Upper lobe of left lung (tissue), 6 donors: ENCODE measurements around the gene NOS1AP. TPM values are rescaled to one million over a fixed set of nuclear protein-coding genes. Genes with fewer than 3 reads are reported as not detected.

Experiments
- ATAC-seq, 2 donors: fragments of 200-7000 bp; cut with Tn5 transposase; one replicate each; pipeline ENCODE4 v1.9.1; 2022; ENCODE audit warnings: mild to moderate bottlenecking in 2 of 2, moderate library complexity in 2 of 2; ENCODE audit not compliant: low FRiP score in 2 of 2
- DNase-seq, 2 donors: peaks; one replicate each; pipeline ENCODE4 v3.0.0-alpha.2; 2019 to 2020
- H3K27ac ChIP-seq, 4 donors: fragments of 200-600 bp; sonication (generic); one replicate each; pipeline ENCODE4 v1.5.1; 2016 to 2019
- H3K27me3 ChIP-seq, 4 donors: fragments of 200-600 bp; sonication (generic); one replicate each; pipeline ENCODE4 v1.5.1; 2017 to 2019
- H3K36me3 ChIP-seq, 4 donors: fragments of 200-600 bp; sonication (generic); one replicate each; pipeline ENCODE4 v1.5.1; 2016 to 2019
- H3K4me1 ChIP-seq, 4 donors: fragments of 200-600 bp; sonication (generic); one replicate each; pipeline ENCODE4 v1.5.1; 2018 to 2019
- H3K4me3 ChIP-seq, 4 donors: fragments of 200-600 bp; sonication (generic); one replicate each; pipeline ENCODE4 v1.5.1; 2017 to 2019; ENCODE audit warnings: mild to moderate bottlenecking in 2 of 4, moderate library complexity in 1 of 4
- H3K9me3 ChIP-seq, 4 donors: fragments of 200-600 bp; sonication (generic); one replicate each; pipeline ENCODE4 v1.5.1; 2018 to 2019
- EP300 ChIP-seq, 4 donors: sonication (generic); formaldehyde crosslinking; IDR thresholded peaks; one replicate each; pipeline ENCODE4 v1.5.1; 2017; ENCODE audit warnings: antibody characterized with exemption in 4 of 4, control low read depth in 2 of 4
- POLR2A ChIP-seq, 4 donors: fragments of 450-650 bp; IDR thresholded peaks; one replicate each; pipeline ENCODE4 v1.5.1; 2016 to 2017; ENCODE audit warnings: antibody characterized with exemption in 4 of 4, mild to moderate bottlenecking in 2 of 4
- POLR2AphosphoS5 ChIP-seq, 2 donors: sonication (generic); formaldehyde crosslinking; IDR thresholded peaks; one replicate each; pipeline ENCODE4 v1.5.1; 2017; ENCODE audit warnings: antibody characterized with exemption in 2 of 2
- WGBS, 2 donors: methylation state at CpG; one replicate each; pipeline ENCODE4 v1.1.5; 2017 to 2018; 5-methylcytosine and 5-hydroxymethylcytosine counted together
- total RNA-seq, 6 donors: library from RNA; depleted of rRNA in 4 of 6; stranded (reverse); fragments of >200 nt in 4 of 6; gene quantifications; one replicate each; pipeline versions ENCODE4 v1.1.0 to v1.2.1, GENCODE V29; 2016 to 2021
- TF ChIP-seq, protein P1 (sequence below), 6 experiments: fragments of 450-650 bp in 4 of 6; fragments of 200-600 bp in 2 of 6; sonication (generic) in 2 of 6; IDR thresholded peaks; one replicate each; pipeline ENCODE4 v1.5.1; 2016 to 2019; ENCODE audit warnings: antibody characterized with exemption in 6 of 6
- donor health status: DM: no; HTN: no; CAD: no; lungs with moderate emphysema.
- donor health status: DM: no; HTN: yes; CAD: no; lungs with severe emphysema.

NOS1AP gene
- total RNA-seq, 6 donors from 2014 or later: 5.3 to 16.4 (median 6.5) TPM

DNA sequence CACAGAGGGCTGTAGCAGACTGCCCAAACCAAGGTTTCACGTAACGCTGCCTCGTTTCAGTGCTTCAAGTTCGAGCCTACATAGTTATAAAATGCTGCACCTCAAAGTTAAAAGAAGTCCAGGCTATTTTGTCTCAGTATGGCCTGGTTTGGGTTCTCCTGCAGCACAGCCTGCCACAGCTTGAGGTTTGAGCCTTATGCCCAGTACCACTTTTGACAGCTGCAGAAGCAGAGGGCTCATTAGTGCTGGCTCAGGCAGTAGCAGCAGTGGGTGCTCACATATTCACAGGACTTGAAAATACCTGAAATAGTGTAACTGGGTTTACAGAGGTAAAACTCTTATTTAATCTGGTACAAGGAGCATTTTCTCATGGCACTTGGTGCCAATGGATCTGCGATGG lies 291.9 kb downstream of the NOS1AP start:
- WGBS, 2 donors: 89 to 91% methylated on average over 5 of the region's 5 CpGs
- Histone ChIP-seq H3K27me3 (no peaks in the 10 kb centered on the region), H3K36me3 (no peaks in the 10 kb centered on the region), H3K9me3 (no peaks in the 10 kb centered on the region), H3K4me3 (no peak overlapping the region), H3K27ac (no peak overlapping the region), H3K4me1 (peaks cover 0 to 2% (median 0%) of the 10 kb centered on the region in 4 donors)
- ATAC-seq: no peak
- TF ChIP-seq POLR2A (IDR thresholded peaks at IDR 0.05) (no peak), POLR2AphosphoS5 (IDR thresholded peaks at IDR 0.05) (no peak), EP300 (IDR thresholded peaks at IDR 0.05) (no peak)
- TF ChIP-seq, protein P1, sequence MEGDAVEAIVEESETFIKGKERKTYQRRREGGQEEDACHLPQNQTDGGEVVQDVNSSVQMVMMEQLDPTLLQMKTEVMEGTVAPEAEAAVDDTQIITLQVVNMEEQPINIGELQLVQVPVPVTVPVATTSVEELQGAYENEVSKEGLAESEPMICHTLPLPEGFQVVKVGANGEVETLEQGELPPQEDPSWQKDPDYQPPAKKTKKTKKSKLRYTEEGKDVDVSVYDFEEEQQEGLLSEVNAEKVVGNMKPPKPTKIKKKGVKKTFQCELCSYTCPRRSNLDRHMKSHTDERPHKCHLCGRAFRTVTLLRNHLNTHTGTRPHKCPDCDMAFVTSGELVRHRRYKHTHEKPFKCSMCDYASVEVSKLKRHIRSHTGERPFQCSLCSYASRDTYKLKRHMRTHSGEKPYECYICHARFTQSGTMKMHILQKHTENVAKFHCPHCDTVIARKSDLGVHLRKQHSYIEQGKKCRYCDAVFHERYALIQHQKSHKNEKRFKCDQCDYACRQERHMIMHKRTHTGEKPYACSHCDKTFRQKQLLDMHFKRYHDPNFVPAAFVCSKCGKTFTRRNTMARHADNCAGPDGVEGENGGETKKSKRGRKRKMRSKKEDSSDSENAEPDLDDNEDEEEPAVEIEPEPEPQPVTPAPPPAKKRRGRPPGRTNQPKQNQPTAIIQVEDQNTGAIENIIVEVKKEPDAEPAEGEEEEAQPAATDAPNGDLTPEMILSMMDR (IDR thresholded peaks at IDR 0.05): no peak
- no peak for DNase-seq

DNA sequence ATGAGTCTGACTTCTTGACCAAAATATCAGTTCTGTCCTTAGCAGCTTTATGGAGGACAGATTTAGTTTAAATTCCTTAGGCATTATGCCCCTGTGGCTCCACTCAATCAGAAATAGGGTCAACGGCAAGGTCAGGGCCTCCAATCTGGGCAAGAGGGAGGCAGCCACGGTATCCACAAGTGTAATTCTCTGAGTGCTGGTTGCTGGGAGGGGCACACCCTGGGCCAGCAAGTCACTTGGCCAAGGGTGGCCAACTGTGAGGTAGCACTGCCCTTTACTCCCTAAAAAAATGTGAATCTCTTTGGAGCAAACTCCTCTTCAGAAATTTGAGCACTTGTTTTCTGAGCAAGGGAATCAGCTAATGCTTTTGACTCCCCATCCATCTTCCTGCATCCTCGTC lies 294.3 kb downstream of the NOS1AP start:
- Histone ChIP-seq H3K27ac (no peak overlapping the region), H3K9me3 (no peaks in the 10 kb centered on the region), H3K27me3 (no peaks in the 10 kb centered on the region), H3K36me3 (no peaks in the 10 kb centered on the region), H3K4me1 (no peaks in the 10 kb centered on the region), H3K4me3 (no peak overlapping the region)
- TF ChIP-seq POLR2A (IDR thresholded peaks at IDR 0.05): no peak
- TF ChIP-seq POLR2AphosphoS5 (IDR thresholded peaks at IDR 0.05): no peak
- TF ChIP-seq, protein P1 (IDR thresholded peaks at IDR 0.05): no peak
- no peak for TF ChIP-seq EP300 (IDR thresholded peaks at IDR 0.05)
- DNase-seq (no peak), ATAC-seq (no peak)
- 81 to 83% methylated on average over 3 of the region's 3 CpGs for WGBS, 2 donors

DNA sequence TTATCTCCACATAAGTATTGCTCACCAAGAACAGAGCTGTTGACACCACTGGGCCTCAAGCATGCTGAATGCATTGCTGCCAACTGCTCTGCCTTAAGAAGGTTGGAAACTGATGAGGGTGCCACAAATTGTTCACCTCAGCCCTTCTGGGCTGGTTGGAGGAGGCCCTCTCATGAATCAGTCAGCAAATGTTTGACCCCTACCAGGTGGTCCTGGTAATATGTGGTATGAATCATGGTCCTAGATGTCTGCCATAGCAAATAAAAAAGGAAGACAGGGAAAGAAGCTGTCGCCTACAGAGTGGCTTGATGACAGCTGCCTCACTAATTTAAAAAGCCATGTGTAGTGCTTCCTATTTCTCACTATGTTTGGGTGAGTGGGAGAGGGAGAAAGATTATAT lies 295.0 kb downstream of the NOS1AP start:
- H3K27ac ChIP-seq: no peak overlapping the region
- no peaks in the 10 kb centered on the region for H3K9me3 ChIP-seq
- no peak overlapping the region for H3K4me3 ChIP-seq
- no peaks in the 10 kb centered on the region for H3K36me3 ChIP-seq
- ATAC-seq (no peak), DNase-seq (no peak)
- WGBS, 2 donors: 90 to 100% methylated on average over 1 of the region's 1 CpG
- H3K27me3 ChIP-seq: no peaks in the 10 kb centered on the region
- no peaks in the 10 kb centered on the region for H3K4me1 ChIP-seq
- TF ChIP-seq, protein P1 (IDR thresholded peaks at IDR 0.05): no peak
- no peak for TF ChIP-seq POLR2A (IDR thresholded peaks at IDR 0.05)
- TF ChIP-seq EP300 (IDR thresholded peaks at IDR 0.05): no peak
- no peak for TF ChIP-seq POLR2AphosphoS5 (IDR thresholded peaks at IDR 0.05)

DNA sequence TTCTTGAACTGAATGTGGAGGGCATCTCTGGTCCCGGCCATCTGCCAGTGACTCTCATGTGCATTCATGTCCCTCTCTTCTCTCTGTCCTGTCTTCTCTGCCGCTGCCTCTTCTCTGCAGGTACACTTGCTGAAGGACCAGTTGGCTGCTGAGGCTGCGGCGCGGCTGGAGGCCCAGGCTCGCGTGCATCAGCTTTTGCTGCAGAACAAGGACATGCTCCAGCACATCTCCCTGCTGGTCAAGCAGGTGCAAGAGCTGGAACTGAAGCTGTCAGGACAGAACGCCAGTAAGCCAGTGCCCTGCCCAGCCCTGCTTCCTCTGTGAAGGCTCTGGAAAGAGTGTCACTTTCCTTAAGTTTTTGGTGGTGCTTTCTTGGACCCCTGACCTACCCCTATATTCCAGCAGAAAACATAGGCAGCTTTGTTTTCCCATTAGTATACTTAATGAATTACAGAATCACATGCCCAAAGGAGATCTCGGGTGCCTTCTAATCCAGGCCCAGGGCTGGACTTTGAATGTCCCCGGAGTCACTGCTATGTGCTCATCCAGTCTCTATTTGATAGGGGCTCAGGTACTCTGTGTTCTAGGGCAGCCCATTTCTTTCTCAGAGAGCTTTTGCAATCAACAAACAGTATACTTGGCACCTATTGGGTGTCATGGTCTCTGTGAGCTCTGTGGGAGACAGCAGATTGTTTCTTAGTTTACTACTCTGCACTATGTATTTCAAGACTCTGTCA lies 296.0 kb downstream of the NOS1AP start:
- Histone ChIP-seq H3K4me3 (no peak overlapping the region), H3K9me3 (no peaks in the 10 kb centered on the region), H3K36me3 (no peaks in the 10 kb centered on the region), H3K27ac (no peak overlapping the region), H3K4me1 (no peaks in the 10 kb centered on the region), H3K27me3 (no peaks in the 10 kb centered on the region)
- 84 to 89% methylated on average over 4 to 10 of the region's 10 CpGs for WGBS, 2 donors
- DNase-seq (peak in 1 of 2 donors; percentile 66), ATAC-seq (no peak)
- no peak for TF ChIP-seq POLR2AphosphoS5 (IDR thresholded peaks at IDR 0.05)
- no peak for TF ChIP-seq POLR2A (IDR thresholded peaks at IDR 0.05)
- TF ChIP-seq, protein P1 (IDR thresholded peaks at IDR 0.05): no peak
- no peak for TF ChIP-seq EP300 (IDR thresholded peaks at IDR 0.05)

DNA sequence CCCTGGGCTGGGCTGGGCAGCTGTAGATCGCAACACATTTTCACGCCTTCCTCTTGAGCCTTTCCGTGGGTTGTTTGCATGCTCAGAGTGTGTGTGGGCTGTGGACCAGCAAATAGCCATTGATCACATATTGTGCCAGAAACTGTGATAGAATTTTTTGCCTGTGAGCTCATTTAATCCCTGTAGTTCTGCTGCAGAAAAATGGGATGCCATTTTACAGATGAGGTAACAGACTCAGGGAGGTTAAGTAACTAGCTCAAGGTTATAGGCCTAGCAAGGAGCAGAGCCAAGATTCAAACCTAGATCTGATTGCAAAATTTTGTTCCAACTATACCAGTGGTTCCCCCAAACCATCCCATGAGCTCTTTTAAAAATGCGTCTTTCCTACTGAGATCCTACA lies 296.7 kb downstream of the NOS1AP start:
- DNase-seq (no peak), ATAC-seq (no peak)
- no peak for TF ChIP-seq POLR2A (IDR thresholded peaks at IDR 0.05)
- no peak for TF ChIP-seq POLR2AphosphoS5 (IDR thresholded peaks at IDR 0.05)
- TF ChIP-seq, protein P1 (IDR thresholded peaks at IDR 0.05): no peak
- TF ChIP-seq EP300 (IDR thresholded peaks at IDR 0.05): no peak
- Histone ChIP-seq H3K27me3 (no peaks in the 10 kb centered on the region), H3K36me3 (no peaks in the 10 kb centered on the region), H3K4me3 (no peak overlapping the region), H3K4me1 (no peaks in the 10 kb centered on the region), H3K9me3 (no peaks in the 10 kb centered on the region), H3K27ac (no peak overlapping the region)
- WGBS, 2 donors: 65 to 69% methylated on average over 4 of the region's 4 CpGs
